Kidney (tissue), 14 donors: ENCODE measurements around the gene AHNAK. TPM values are rescaled to one million over a fixed set of nuclear protein-coding genes. Genes with fewer than 3 reads are reported as not detected.

ENCODE experiments used
- DNase-seq, 5 donors: peaks; one replicate each; pipeline ENCODE4 v3.0.0-alpha.2; 2013 to 2020
- FAIRE-seq: peaks from 2 replicates; lab custom pipeline; 2012; peaks lifted over from hg19 to GRCh38; lab: Jason Lieb, UNC
- H3K27ac ChIP-seq, 2 donors: one replicate each; pipeline ENCODE4 v1.7.0; 2013; ENCODE audit warnings: low read depth in 2 of 2, low read length in 2 of 2, inconsistent platforms in 1 of 2
- H3K27me3 ChIP-seq: one replicate; pipeline ENCODE4 v1.7.1; 2013; ENCODE audit warnings: low read length, inconsistent platforms; ENCODE audit not compliant: control insufficient read depth, insufficient read depth
- H3K36me3 ChIP-seq, 3 donors: one replicate each; pipeline versions ENCODE4 v1.7.0 to v1.7.1; 2013; ENCODE audit warnings: low read length in 3 of 3, control low read depth in 1 of 3, inconsistent platforms in 1 of 3; ENCODE audit not compliant: insufficient read depth in 3 of 3, control insufficient read depth in 2 of 3
- H3K4me1 ChIP-seq, 3 donors: one replicate each; pipeline versions ENCODE4 v1.7.0 to v1.7.1; 2013; ENCODE audit warnings: low read length in 3 of 3, inconsistent platforms in 1 of 3, low read depth in 1 of 3; ENCODE audit not compliant: control insufficient read depth in 2 of 3, insufficient read depth in 2 of 3
- H3K4me3 ChIP-seq, 3 donors: one replicate each; pipeline versions ENCODE4 v1.7.0 to v1.8.1; 2013; ENCODE audit warnings: low read length in 3 of 3, control low read depth in 1 of 3, inconsistent platforms in 1 of 3
- H3K9ac ChIP-seq, 3 donors: one replicate each; pipeline versions ENCODE4 v1.7.0 to v1.7.1; 2013; ENCODE audit warnings: low read length in 3 of 3, control low read depth in 1 of 3, inconsistent platforms in 1 of 3
- H3K9me3 ChIP-seq, 3 donors: one replicate each; pipeline versions ENCODE4 v1.7.0 to v1.7.1; 2013; ENCODE audit warnings: low read length in 3 of 3, control low read depth in 1 of 3, inconsistent platforms in 1 of 3; ENCODE audit not compliant: control insufficient read depth in 2 of 3, insufficient read depth in 1 of 3
- intact Hi-C: fragments of 100-400 bp; cut with DNase I; formaldehyde crosslinking; loops from one replicate; pipeline ENCODE4 v1.11.1; 2022
- polyA plus RNA-seq: library from polyadenylated mRNA; stranded (reverse); fragments of 350-450 nt; fragmentation: Illumina TruSeq; extraction: RNeasy Lipid Tissue Mini Kit (QIAGEN cat#74804); gene quantifications from one replicate; pipeline ENCODE4 v1.2.3, GENCODE V29; 2014; ENCODE audit warnings: low read depth, low replicate concordance; ENCODE audit not compliant: insufficient read depth
- total RNA-seq: library from RNA; stranded (reverse); fragmentation: NEBNext Ultra II Directional; extraction: Animal tissue kit (Norgen Biotek cat#: 25700); gene quantifications from one replicate; pipeline ENCODE4 v1.2.1, GENCODE V29; 2021
- TF ChIP-seq, protein P1 (sequence below): IDR thresholded peaks from 3 replicates; pipeline ENCODE4 v1.5.1; 2012; ENCODE audit warnings: mild to moderate bottlenecking, moderate library complexity, borderline replicate concordance; ENCODE audit not compliant: insufficient read depth; ENCODE audit errors: extremely low read depth
- donor health status: control.
- donor health status: control.
- donor health status: control.
- donor health status: control.
- donor health status: control.
- donor health status: DM: yes; HTN: yes; CAD: no.
- donor health status: Normal renal cell carcinoma (clear cell type).

AHNAK gene
- total and polyA plus RNA-seq, 2 donors from 2014 or later, result 36.6 to 700 TPM

DNA sequence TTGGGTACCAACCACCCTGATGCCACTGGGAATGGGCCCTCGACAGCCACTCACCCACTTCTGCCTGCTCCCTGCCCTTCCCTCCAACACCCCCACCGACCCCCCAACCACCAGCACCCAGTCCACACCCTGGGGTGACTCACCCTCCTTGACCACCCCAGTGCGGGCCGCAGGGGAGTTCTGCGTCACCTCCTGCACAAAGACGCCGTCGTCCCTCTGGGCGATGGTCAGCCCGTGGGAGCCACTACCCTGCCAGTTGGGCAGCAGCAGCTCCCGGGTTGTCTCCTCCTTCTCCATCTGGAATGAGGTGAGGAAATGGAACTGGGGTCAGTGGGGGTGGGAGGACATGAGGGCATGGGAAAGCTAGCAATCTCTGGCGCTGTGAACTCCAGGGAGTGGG is 10.8 kb downstream of the AHNAK start:
- intact Hi-C loops, result no loop called here
- TF ChIP-seq, protein P1, sequence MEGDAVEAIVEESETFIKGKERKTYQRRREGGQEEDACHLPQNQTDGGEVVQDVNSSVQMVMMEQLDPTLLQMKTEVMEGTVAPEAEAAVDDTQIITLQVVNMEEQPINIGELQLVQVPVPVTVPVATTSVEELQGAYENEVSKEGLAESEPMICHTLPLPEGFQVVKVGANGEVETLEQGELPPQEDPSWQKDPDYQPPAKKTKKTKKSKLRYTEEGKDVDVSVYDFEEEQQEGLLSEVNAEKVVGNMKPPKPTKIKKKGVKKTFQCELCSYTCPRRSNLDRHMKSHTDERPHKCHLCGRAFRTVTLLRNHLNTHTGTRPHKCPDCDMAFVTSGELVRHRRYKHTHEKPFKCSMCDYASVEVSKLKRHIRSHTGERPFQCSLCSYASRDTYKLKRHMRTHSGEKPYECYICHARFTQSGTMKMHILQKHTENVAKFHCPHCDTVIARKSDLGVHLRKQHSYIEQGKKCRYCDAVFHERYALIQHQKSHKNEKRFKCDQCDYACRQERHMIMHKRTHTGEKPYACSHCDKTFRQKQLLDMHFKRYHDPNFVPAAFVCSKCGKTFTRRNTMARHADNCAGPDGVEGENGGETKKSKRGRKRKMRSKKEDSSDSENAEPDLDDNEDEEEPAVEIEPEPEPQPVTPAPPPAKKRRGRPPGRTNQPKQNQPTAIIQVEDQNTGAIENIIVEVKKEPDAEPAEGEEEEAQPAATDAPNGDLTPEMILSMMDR, result no peak
- DNase-seq (no peak), FAIRE-seq (no peak)
- Histone ChIP-seq H3K4me1 (peaks cover 0 to 34% (median 22%) of the 10 kb centered on the region in 3 donors), H3K27ac (no peak overlapping the region), H3K36me3 (peaks cover 5 to 44% (median 22%) of the 10 kb centered on the region in 3 donors), H3K4me3 (no peak overlapping the region), H3K9me3 (no peaks in the 10 kb centered on the region), H3K27me3 (no peaks in the 10 kb centered on the region), H3K9ac (no peak overlapping the region)

DNA sequence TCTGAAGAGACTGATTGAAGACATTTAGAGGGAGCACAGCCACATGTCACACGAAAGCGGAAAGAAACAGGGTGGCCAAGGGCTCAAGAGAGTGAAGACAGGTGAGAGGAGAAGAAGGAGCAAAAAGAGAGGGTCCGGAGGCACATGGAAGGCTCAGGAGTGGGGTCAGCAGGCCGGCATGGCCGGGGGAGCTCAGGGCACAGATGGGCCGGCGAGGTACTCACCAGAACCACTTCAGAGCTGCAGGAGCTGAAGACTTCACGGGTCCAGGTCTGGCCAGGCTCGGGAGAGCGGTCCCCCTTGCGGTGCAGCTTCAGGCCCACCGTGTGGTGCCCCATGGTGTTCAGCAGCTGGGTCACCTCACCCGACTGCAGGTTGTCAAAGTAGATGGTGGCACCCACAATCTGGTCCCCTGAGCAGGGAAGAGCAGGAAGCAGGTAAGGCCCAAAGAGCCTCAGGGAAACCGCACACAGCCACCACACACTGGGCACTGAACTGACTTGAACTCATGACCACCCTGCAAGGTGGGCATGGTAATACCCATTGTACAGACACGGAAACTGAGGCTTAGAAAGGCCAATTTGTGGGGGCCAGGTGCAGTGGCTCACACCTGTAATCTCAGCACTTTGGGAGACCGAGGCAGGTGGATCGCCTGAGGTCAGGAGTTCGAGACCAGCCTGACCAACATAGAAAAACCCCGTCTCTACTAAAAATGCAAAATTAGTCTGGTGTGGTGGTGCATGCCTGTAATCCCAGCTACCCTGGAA is 11.6 kb downstream of the AHNAK start:
- peaks cover 5 to 50% (median 26%) of the 10 kb centered on the region in 3 donors for H3K36me3 ChIP-seq
- no peak overlapping the region for H3K4me3 ChIP-seq
- no peaks in the 10 kb centered on the region for H3K27me3 ChIP-seq
- peaks cover 0 to 27% (median 18%) of the 10 kb centered on the region in 3 donors for H3K4me1 ChIP-seq
- no peak overlapping the region for H3K9ac ChIP-seq
- intact Hi-C loops, result no loop called here
- TF ChIP-seq, protein P1, result no peak
- no peak overlapping the region for H3K27ac ChIP-seq
- DNase-seq (no peak), FAIRE-seq (no peak)
- H3K9me3 ChIP-seq, result no peaks in the 10 kb centered on the region

DNA sequence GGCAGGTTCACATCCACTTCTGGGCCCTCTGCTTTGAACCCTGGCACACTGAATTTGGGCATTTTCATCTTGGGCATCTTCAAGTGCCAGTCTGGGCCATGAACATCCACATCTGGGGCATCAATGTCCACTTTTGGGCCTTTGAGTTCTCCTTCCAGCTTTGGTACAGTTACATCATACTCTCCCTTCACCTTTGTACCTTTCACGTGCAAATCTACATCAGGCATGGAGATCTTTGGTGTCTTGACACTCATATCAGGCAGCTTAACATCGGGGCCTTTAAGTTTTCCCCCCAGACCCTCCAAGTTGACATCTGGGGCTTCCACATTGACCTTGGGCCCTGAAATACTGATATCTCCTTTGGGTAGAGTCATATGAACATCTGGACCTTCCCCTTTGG is 14.5 kb downstream of the AHNAK start:
- no peak overlapping the region for H3K9ac ChIP-seq
- H3K36me3 ChIP-seq, result peaks cover 6 to 56% (median 36%) of the 10 kb centered on the region in 3 donors
- FAIRE-seq, result no peak
- peaks cover 0 to 7% (median 0%) of the 10 kb centered on the region in 3 donors for H3K4me1 ChIP-seq
- no peak overlapping the region for H3K27ac ChIP-seq
- no peak for DNase-seq
- H3K27me3 ChIP-seq, result no peaks in the 10 kb centered on the region
- H3K9me3 ChIP-seq, result no peaks in the 10 kb centered on the region
- intact Hi-C loops, result no loop called here
- H3K4me3 ChIP-seq, result no peak overlapping the region
- TF ChIP-seq, protein P1, result no peak
